Activated CD8-positive, alpha-beta memory T cell treated with anti-CD3 and anti-CD28 coated beads, Interleukin-2, amount 10 ng/mL, durations not matched to agents 7 days and 5 days (primary cell): Measurements from ENCODE around the gene MTHFD1L. TPM values are rescaled to one million over a fixed set of nuclear protein-coding genes. Genes with fewer than 3 reads are reported as not detected.

Experiments
- ATAC-seq: fragments of 150-1000 bp; cut with Tn5 transposase; one replicate; pipeline ENCODE4 v1.10.0; 2021; ENCODE audit warnings: moderate library complexity
- CTCF ChIA-PET: fragments of 350-600 bp; sonication (Branson Sonifier 250); formaldehyde crosslinking; loops from one replicate; lab custom pipeline; 2021; ENCODE audit warnings: antibody characterized with exemption; lab: Charles Lee
- DNase-seq: peaks from one replicate; pipeline ENCODE4 v3.0.0-alpha.2; 2020
- H3K27ac Mint-ChIP-seq: one replicate; pipeline ENCODE4 v1.8.0; 2021; ENCODE audit warnings: mild to moderate bottlenecking, mixed read lengths
- H3K27me3 Mint-ChIP-seq: one replicate; pipeline ENCODE4 v1.8.0; 2021; ENCODE audit warnings: mixed read lengths
- H3K36me3 Mint-ChIP-seq: one replicate; pipeline ENCODE4 v1.8.0; 2021; ENCODE audit warnings: mild to moderate bottlenecking, mixed read lengths
- H3K4me1 Mint-ChIP-seq: one replicate; pipeline ENCODE4 v1.8.0; 2021; ENCODE audit warnings: mixed read lengths
- H3K4me3 Mint-ChIP-seq: one replicate; pipeline ENCODE4 v1.8.0; 2021; ENCODE audit warnings: mild to moderate bottlenecking, moderate library complexity, mixed read lengths
- H3K9me3 Mint-ChIP-seq: one replicate; pipeline ENCODE4 v1.8.0; 2022; ENCODE audit warnings: low read depth, mixed read lengths
- total RNA-seq, 2 experiments: library from RNA; stranded (reverse); gene quantifications; one replicate each; pipeline ENCODE4 v1.2.3, GENCODE V29; 2021

Gene MTHFD1L
- total RNA-seq, 2 experiments from 2014 or later, result 54.1 to 82.8 TPM

DNA sequence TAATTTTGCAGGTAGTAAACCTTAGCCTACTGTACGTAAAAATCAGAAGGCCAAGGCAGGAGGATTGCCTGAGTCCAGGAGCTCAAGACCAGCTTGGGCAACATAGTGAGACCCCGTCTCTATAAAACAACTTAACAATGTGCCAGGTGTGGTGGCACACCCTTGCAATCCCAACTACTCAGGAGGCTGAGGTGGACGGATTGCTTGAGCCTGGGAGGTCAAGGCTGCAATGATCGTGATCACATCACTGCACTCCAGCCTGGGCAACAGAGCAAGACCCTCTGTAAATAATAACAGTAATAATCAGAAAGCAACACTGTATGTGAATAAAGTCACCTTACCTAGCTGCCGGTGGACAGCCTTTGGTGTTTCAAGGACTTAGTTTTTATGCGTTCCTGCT is 48.9 kb downstream of the MTHFD1L start:
- Mint-ChIP-seq H3K27ac (no peak overlapping the region), H3K9me3 (peaks cover 3% of the 10 kb centered on the region), H3K27me3 (no peaks in the 10 kb centered on the region), H3K36me3 (peaks cover 35% of the 10 kb centered on the region), H3K4me3 (no peak overlapping the region), H3K4me1 (no peaks in the 10 kb centered on the region)
- ATAC-seq, result no peak
- DNase-seq, result no peak
- CTCF ChIA-PET, result interaction anchor here (3.0 kb wide), 1 partner anchor 410 kb away, joined by 7 read pairs; no protein-coding TSS in a partner anchor

DNA sequence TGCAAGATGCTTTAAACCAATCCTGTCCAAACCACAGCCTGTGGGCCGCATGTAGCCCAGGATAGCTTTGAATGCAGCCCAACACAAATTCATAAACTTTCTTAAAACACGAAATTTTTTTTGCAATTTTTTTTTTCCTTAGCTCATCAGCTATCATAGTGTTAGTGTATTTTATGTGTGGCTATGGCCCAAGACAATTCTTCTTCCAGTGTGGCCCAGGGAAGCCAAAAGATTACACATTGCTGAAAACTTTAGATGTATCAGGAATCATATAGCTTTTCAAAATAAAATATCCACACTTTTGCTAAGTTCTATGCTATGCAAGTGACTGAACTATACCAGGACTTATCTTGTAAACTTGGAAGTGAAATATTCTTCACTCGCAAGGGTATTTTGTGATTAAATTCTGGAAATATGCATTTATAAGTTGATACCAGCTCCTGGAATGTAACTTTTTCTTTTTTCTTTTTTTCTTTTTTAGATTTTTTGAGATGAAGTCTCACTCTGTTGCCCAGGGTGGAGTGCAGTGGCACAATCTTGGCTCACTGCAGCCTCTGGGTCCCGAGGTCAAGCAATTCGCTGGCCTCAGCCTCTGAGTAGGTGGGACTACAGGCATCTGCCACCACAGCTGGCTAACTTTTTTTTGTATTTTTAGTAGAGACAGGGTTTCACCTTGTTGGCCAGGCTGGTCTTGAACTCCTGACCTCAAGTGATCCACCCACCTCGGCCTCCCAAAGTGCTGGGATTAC is 49.8 kb downstream of the MTHFD1L start:
- Mint-ChIP-seq H3K9me3 (peaks cover 3% of the 10 kb centered on the region), H3K36me3 (peaks cover 38% of the 10 kb centered on the region), H3K4me1 (no peaks in the 10 kb centered on the region), H3K27me3 (no peaks in the 10 kb centered on the region), H3K27ac (no peak overlapping the region), H3K4me3 (no peak overlapping the region)
- CTCF ChIA-PET, result interaction anchor here (3.0 kb wide), 1 partner anchor 409 kb away, joined by 7 read pairs; no protein-coding TSS in a partner anchor
- ATAC-seq (no peak), DNase-seq (no peak)

DNA sequence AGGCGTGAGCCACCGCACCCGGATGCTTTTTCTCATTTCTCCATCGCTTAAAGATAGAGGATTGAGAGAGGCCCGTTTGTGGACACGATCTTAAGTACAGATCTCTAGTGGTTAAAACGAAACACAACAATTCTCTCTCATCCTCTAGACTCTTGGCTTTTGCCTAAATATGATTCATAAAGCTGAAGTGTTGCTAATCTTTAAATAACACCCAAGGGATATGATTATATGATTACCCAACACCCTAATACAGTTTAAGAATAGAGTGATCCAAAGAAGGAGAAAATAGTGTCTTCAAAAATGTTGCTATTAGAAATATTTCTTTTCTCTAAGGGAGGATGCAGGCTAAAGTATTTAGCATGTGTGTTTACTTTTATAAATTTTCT is 50.4 kb downstream of the MTHFD1L start:
- Mint-ChIP-seq H3K36me3 (peaks cover 34% of the 10 kb centered on the region), H3K27ac (no peak overlapping the region), H3K4me1 (no peaks in the 10 kb centered on the region), H3K27me3 (no peaks in the 10 kb centered on the region), H3K4me3 (no peak overlapping the region), H3K9me3 (peaks cover 3% of the 10 kb centered on the region)
- no peak for DNase-seq
- no peak for ATAC-seq
- CTCF ChIA-PET, result interaction anchor here (3.0 kb wide), 1 partner anchor 409 kb away, joined by 7 read pairs; no protein-coding TSS in a partner anchor

DNA sequence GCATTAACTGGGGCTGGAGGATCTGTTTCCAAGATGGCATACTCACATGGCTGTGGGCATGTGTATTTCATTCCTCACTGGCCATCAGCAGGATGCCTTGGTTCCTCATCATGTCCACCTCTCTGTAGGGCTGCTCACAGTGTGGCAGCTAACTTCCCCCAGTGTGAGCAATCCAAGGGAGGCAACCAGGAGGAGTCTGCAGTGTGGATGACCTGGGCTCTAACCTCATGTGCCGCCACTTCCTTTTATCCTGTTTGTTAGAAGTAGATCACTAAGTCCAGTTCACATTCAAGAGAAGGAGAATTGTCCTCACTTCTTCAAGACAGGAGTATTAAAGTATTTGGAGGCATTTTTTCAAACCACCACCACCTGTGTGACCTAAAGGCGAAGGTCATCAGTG is 54.4 kb downstream of the MTHFD1L start:
- ATAC-seq (no peak), DNase-seq (no peak)
- CTCF ChIA-PET, result no interaction called here
- Mint-ChIP-seq H3K4me1 (no peaks in the 10 kb centered on the region), H3K27me3 (no peaks in the 10 kb centered on the region), H3K36me3 (peaks cover 26% of the 10 kb centered on the region), H3K4me3 (no peak overlapping the region), H3K9me3 (no peaks in the 10 kb centered on the region), H3K27ac (no peak overlapping the region)

DNA sequence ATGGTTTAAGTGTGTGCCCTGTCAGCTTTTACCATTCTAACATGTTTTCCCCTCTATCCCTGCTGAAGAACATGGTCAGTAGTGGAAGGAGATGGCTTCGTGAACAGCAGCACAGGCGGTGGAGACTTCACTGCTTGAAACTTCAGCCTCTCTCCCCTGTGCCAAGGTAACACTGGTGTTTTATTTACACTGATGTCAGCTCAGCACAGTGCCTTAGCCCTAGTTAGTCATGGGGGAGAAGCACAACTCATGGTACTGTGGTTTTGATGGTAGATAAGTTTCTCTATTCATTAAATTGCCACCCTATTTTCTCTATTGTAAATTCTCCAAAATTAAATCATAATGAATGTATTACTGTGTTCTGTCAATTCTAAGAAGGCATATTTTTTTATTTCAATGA is 56.6 kb downstream of the MTHFD1L start:
- no peaks in the 10 kb centered on the region for H3K9me3 Mint-ChIP-seq
- CTCF ChIA-PET, result interaction anchor here (0.8 kb wide), 1 partner anchor 30 kb away, joined by 3 read pairs; no protein-coding TSS in a partner anchor
- DNase-seq (no peak), ATAC-seq (no peak)
- no peak overlapping the region for H3K27ac Mint-ChIP-seq
- H3K27me3 Mint-ChIP-seq, result no peaks in the 10 kb centered on the region
- H3K36me3 Mint-ChIP-seq, result peaks cover 28% of the 10 kb centered on the region
- no peaks in the 10 kb centered on the region for H3K4me1 Mint-ChIP-seq
- H3K4me3 Mint-ChIP-seq, result no peak overlapping the region

DNA sequence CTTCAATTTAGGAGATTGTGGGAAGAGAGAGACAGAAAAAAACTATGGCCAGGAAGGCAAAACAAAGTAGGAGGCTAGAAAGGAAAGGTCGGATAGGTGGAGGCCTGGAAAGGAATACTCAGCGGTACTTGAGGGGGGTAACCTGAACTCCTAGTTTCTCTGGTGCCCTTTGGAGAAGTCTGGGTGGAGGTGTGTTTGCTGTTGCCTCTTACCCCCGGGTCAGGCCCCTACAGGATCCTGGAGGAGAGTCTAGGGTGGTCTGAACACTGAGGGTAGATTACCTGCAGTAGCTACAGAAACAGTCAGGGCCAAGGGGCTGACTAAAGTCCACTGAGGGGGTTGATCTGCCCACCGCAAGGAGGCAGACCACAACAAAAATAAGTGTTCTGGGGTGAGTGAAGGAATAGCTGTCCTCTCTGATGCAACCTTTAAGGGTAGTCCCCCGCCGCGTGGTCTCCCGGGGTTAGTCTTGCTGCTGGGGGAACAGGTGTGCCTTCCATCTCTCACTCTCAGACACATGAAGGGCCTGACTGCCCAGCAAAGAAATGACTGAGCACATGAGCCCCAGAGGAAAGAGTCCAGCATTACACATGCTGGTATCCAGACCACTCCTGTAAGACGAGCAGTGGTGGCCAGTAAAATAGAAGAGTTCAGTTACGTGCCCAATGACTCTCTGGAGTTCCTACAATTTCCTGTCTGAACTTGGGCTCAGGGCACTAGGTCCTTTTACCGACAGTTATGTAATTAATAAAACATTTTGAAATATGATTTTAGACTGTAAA is 59.5 kb downstream of the MTHFD1L start:
- Mint-ChIP-seq H3K27ac (no peak overlapping the region), H3K36me3 (peaks cover 16% of the 10 kb centered on the region), H3K4me3 (no peak overlapping the region), H3K9me3 (no peaks in the 10 kb centered on the region), H3K4me1 (no peaks in the 10 kb centered on the region), H3K27me3 (no peaks in the 10 kb centered on the region)
- CTCF ChIA-PET, result interaction anchor here (1.7 kb wide), 1 partner anchor 33 kb away, joined by 4 read pairs; no protein-coding TSS in a partner anchor
- DNase-seq (no peak), ATAC-seq (no peak)

DNA sequence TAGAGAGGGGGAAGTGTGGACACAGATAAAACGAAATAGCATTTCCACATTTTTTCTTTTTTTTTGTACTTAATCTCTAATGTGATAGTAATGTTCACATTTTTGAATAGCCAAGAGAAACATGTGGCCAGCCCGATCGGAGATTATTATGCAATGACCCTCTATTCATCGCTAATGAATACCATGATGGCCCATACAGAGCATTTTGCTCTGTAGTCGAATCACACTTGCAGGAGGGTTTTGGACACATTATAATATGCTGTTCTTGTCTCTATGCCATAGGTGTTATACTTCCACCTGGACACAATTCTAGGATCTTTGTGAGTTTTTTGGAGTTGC is 60.1 kb downstream of the MTHFD1L start:
- CTCF ChIA-PET, result interaction anchor here (1.5 to 1.7 kb wide), 2 partner anchors 25 to 34 kb away, joined by 3 to 4 read pairs; no protein-coding TSS in a partner anchor
- Mint-ChIP-seq H3K27ac (no peak overlapping the region), H3K9me3 (no peaks in the 10 kb centered on the region), H3K27me3 (no peaks in the 10 kb centered on the region), H3K4me3 (no peak overlapping the region), H3K4me1 (no peaks in the 10 kb centered on the region), H3K36me3 (peaks cover 14% of the 10 kb centered on the region)
- ATAC-seq, result no peak
- DNase-seq, result no peak

DNA sequence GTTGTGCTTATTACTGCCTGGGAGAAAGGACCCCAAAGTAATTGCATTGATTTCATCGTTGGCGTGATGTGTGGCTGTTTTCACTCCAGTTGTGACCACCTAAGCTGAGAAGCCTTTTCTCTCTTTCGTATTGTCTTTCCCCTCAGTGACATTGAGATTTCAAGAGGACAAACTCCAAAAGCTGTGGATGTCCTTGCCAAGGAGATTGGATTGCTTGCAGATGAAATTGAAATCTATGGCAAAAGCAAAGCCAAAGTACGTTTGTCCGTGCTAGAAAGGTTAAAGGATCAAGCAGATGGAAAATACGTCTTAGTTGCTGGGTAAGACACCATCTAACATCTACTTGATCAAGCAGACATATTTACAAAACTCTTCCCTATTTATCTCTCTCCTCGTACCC is 60.5 kb downstream of the MTHFD1L start:
- no peak for ATAC-seq
- no peaks in the 10 kb centered on the region for H3K4me1 Mint-ChIP-seq
- DNase-seq, result no peak
- H3K27ac Mint-ChIP-seq, result no peak overlapping the region
- peaks cover 14% of the 10 kb centered on the region for H3K36me3 Mint-ChIP-seq
- H3K27me3 Mint-ChIP-seq, result no peaks in the 10 kb centered on the region
- H3K9me3 Mint-ChIP-seq, result no peaks in the 10 kb centered on the region
- no peak overlapping the region for H3K4me3 Mint-ChIP-seq
- CTCF ChIA-PET, result interaction anchor here (1.5 to 1.7 kb wide), 2 partner anchors 25 to 34 kb away, joined by 3 read pairs; no protein-coding TSS in a partner anchor

DNA sequence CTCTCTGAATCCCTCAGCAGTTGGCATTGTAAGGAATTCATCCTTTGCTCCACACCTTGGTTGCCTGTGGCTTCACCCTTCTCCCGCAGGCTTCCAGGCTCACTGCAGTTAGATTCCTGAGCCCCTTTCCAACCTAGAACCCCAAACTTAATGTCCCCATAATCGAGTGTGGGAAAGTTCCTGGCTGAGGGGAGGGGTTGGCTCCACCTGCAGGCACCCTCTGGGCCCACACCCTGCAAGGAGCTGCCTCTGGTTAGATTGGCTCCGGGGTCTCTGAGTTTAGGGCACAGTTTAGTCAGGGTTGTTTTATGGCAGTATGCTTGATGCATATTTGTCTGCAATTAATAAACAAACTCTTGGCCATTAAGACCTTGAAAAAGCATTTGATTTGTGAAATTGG is 63.4 kb downstream of the MTHFD1L start:
- Mint-ChIP-seq H3K36me3 (peaks cover 13% of the 10 kb centered on the region), H3K27ac (no peak overlapping the region), H3K4me1 (no peaks in the 10 kb centered on the region), H3K4me3 (no peak overlapping the region), H3K9me3 (no peaks in the 10 kb centered on the region), H3K27me3 (no peaks in the 10 kb centered on the region)
- ATAC-seq (no peak), DNase-seq (no peak)
- CTCF ChIA-PET, result interaction anchor here (0.9 to 2.5 kb wide), 5 partner anchors 8 to 111 kb away, joined by 3 to 9 read pairs (median 4); no protein-coding TSS in a partner anchor

DNA sequence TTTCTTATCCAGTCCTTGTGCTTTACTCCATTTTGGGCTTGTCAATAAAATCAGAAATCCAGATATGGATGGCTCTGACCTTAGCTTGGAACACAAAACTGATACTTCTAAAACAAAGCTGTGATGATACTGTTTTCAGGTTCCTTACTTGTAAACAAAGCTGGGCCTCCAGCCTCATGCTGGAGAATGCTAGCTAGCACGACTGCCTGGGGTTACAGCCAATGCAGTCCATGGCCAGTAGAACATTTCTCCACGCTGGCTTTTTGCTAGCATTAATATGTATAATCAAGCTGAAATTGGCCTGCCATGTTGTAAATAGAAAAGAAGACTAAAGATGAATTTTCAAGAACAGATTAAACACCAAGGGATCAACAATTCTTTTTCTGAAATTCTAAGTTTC is 63.9 kb downstream of the MTHFD1L start:
- Mint-ChIP-seq H3K27ac (no peak overlapping the region), H3K36me3 (peaks cover 13% of the 10 kb centered on the region), H3K27me3 (no peaks in the 10 kb centered on the region), H3K9me3 (no peaks in the 10 kb centered on the region), H3K4me3 (no peak overlapping the region), H3K4me1 (no peaks in the 10 kb centered on the region)
- CTCF ChIA-PET, result interaction anchor here (0.9 to 2.5 kb wide), 5 partner anchors 8 to 112 kb away, joined by 3 to 9 read pairs (median 4); no protein-coding TSS in a partner anchor
- no peak for ATAC-seq
- DNase-seq, result no peak

DNA sequence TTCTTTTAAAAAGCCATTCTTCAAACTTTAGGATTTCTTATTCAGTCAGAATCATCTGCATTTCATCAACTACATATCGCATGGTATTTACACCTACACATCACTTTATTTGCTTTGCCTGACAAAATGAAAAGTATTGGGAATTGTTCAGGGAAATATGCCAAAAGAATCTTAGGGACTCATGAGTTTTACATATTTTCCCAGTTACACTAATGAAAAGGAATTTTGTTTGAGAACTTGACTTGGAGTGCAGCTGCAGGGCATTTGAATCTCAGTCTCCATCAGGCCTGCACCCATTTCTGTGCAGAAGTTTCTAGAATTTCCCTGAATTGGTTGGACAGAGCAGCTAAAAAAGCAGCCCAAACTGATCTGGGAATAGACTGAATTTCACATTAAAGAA is 65.3 kb downstream of the MTHFD1L start:
- CTCF ChIA-PET, result interaction anchor here (1.3 kb wide), 1 partner anchor 393 kb away, joined by 3 read pairs; no protein-coding TSS in a partner anchor
- H3K27ac Mint-ChIP-seq, result no peak overlapping the region
- H3K9me3 Mint-ChIP-seq, result no peaks in the 10 kb centered on the region
- no peak for DNase-seq
- peaks cover 15% of the 10 kb centered on the region for H3K36me3 Mint-ChIP-seq
- H3K27me3 Mint-ChIP-seq, result no peaks in the 10 kb centered on the region
- ATAC-seq, result no peak
- no peaks in the 10 kb centered on the region for H3K4me1 Mint-ChIP-seq
- no peak overlapping the region for H3K4me3 Mint-ChIP-seq

DNA sequence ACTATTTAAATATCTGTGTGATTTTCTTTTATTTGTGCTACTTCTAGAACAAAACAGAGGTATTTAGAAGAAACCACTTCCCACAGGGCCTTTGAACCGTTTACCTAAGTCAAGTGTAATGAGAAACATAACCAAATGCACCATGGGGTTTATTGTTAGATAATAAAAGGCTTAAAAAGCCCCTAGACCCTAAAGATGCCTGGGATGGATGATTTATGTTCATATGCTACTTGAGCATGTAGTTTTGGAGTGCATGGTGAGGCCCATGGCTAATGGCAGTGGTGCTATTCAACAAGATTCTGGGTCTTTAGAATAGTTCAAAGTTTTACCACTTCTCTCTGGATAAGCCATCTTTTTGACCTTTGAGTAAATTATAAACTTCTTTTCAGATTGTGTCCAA is 65.9 kb downstream of the MTHFD1L start:
- CTCF ChIA-PET, result no interaction called here
- Mint-ChIP-seq H3K36me3 (peaks cover 10% of the 10 kb centered on the region), H3K9me3 (no peaks in the 10 kb centered on the region), H3K4me1 (no peaks in the 10 kb centered on the region), H3K27ac (no peak overlapping the region), H3K4me3 (no peak overlapping the region), H3K27me3 (no peaks in the 10 kb centered on the region)
- DNase-seq (no peak), ATAC-seq (no peak)

DNA sequence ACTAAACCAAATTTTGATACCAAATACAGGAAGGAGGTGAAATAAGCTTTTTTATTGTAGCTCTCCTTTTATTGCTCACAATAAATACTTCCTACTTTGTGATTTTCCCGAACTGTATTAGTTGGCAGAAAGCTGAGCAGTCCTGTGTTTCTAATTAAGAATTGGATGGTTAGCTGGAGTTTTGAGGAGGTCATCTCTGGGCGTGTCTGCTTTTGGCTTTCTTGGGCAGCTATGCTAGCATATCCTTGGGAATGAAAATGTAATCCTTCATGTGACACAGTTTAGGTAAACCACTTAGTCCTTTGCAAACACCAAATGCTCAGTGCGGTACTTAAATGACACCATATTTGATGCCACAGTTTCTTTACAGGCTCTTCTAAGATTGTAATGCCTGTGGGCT is 67.5 kb downstream of the MTHFD1L start:
- H3K4me3 Mint-ChIP-seq, result no peak overlapping the region
- CTCF ChIA-PET, result interaction anchor here (0.5 to 0.8 kb wide), 2 partner anchors 41 to 215 kb away, joined by 3 read pairs; no protein-coding TSS in a partner anchor
- H3K9me3 Mint-ChIP-seq, result no peaks in the 10 kb centered on the region
- no peak for DNase-seq
- H3K27ac Mint-ChIP-seq, result no peak overlapping the region
- no peaks in the 10 kb centered on the region for H3K27me3 Mint-ChIP-seq
- no peaks in the 10 kb centered on the region for H3K4me1 Mint-ChIP-seq
- no peak for ATAC-seq
- peaks cover 17% of the 10 kb centered on the region for H3K36me3 Mint-ChIP-seq
